AML-193 (cell line): ENCODE data around the gene UHMK1.

Experiments used
- DNase-seq, 2 experiments: peaks; one replicate each; lab custom pipeline; 2025; lab: John Stamatoyannopoulos, UW

Gene UHMK1

DNA sequence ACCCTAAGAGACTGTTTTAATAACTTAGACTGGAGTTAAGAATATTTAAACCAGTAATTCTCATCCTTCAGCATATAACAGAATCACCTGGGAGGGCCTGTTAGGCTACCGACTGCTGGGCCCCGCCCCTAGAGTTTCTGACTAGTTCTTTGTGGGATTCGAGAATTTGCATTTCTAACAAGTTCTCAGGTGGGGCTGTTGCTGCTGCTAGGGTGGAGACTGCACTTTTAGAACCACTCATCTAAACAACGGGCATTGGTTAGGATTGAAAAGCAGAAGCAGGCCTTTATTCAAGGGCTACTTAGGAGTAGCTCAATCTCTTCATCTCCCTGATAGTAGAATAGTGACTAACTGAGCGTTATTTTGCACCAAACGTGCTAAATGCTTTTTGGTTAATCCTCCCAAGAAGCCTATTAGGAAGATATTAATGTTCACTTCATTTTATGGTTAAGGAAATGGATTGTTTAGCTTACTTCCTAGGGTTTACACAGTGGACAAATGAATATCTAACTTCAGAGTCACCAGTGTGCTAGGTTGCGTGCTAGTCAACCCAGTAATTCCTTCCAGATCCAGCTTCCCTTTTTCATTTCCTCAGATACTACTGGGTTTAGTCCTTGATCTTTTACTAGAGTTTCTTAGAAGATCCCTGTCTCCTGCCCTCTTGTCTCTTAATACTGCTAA, 32.8 kb downstream of the UHMK1 start:
- no peak for DNase-seq

DNA sequence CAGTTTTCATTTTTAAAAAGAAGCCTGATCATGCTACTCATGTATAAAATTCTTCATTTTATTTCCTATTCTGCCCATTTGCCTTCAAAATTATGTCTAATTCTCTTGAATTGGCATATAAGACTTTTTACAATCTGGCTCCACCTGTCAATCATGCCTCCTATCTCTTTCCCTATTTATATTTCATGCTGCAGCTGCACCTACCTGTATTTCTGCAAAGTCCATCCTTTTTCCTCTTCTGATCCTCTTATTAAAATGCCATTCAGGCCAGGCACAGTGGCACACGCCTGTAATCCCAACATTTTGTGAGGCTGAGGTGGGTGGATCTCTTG, 33.3 kb downstream of the UHMK1 start:
- no peak for DNase-seq

GRCh38 chr1:162535501-162535900, 37.9 kb downstream of the UHMK1 start:
- DNase-seq = no peak

- no peak for DNase-seq
These were observed 38.9 kb downstream of the UHMK1 start for GRCh38 chr1:162536511-162536910.

GRCh38 chr1:162537216-162537615, 39.6 kb downstream of the UHMK1 start:
- DNase-seq = no peak

DNA sequence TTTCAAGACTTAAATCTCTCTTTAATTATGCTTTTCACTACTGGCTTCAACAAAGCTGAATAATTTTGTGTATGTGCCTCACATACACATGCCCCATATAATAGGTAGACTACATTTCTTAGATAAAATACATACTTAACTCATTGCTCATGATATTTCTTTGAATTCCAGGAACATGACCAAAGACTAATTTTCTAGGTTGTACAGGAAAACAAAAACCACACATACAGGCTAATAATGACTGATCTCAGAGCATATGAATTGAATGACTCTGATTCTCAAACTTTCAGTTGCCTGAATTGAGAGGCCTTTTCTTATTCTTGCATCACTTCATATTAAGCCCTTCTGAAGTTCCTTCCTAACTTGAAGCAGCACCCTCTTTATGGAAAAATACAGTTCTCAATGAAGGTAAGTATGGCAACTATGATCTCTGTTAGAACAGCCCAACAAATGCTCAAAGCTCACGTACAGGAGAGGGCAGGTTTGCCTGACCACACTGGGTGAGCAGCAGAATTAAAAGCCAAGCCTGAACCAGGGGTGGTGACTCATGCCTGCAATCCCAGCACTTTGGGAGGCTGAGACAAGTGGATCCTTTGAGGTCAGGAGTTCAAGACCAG, 41.3 kb downstream of the UHMK1 start:
- DNase-seq = no peak

DNA sequence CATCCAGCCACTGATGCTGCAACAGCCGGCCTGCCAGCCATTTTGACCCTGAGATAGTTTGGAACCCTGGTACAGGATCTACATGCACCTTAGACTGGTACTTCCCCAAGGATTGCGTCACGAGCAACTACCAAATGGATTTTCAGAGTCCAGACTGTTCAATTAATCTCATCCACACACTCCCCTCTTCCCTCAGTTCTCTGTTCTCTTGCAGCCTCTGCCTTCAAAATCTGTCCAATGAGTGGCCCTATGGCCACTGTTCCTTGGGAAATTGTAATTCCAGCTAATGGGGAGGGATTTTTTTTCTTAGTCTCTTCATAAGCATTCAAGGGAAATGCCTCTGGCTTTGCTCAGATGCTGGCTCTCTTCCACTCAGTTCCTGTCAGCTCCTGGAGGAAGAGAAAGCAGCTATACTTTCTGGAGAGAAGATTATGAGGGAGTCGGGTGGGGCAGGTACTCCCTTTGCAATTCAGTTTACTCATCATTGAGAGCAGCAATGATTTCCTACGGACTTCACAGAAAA, 44.1 kb downstream of the UHMK1 start:
- DNase-seq = no peak

- no peak for DNase-seq
These were observed 45.6 kb downstream of the UHMK1 start for GRCh38 chr1:162543228-162543627.

GRCh38 chr1:162548170-162548569, 50.6 kb downstream of the UHMK1 start:
- DNase-seq = no peak

DNA sequence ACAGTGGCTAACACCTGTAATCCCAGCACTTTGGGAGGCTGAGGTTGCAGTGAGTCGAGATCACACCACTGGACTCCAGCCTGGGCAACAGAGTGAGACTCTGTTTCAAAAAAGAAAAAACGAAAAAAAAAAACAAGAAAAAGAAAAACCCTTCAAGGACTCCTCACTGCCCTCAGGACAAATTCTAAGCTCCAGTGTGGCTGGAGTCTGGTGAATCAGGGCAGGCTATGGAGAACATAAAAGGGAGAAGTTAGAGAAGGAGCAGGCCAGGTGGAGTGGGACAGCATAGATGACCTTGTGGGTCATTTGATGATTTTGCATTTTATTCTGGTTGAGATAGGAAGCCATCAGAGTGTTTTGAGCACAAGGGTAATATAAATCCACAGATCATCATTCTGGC, 51.4 kb downstream of the UHMK1 start:
- no peak for DNase-seq

DNA sequence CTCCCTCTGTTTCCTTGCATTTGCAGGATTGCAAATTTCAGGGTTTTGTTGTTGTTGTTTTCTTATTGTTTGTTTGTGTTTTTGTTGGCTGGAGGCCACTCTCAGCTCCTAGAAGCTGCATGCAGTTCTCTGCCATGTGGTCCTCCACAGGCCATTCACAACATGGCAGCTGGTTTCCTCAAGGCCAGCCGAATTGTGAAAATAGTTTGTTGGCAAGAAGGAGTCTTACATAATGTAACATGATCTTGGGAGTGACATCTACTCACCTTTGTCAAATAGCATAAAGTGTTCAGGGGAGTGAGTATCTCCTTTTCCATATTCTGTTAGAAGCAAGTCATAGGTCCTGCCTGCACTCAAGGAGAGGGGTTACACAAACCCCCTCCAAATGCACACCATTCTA, 53.3 kb downstream of the UHMK1 start:
- no peak for DNase-seq

DNA sequence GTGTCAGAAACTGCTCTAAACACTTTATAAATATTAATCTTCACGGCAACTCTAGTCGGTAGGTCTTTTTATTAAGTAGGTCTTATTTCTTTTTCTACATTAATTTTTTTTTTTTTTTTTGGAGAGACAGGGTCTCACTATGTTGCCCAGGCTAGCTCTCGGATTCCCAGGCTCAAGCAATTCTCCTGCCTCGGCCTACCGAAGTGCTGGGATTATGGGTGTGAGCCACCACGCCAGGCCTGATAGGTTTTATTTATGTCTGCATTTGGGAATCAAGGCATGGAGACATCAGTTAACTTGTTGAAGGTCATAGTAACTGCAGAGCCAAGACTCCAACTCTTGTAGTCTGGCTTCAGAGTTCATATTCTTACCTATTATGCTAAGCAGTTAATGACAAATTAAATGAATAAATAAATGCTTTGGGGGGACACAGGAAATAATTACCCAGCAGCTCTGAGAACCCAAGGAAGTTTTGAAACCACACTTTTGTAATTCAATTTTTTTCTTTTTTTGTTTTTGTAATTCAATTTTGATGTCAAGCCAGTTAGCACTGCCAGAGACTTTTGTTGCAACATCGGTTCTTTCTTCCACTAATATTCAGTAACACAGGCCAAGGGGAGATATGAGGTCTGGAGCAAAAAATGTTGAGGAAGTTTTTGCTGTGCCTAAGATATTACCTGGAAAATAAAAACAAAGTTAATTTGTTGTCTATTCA, 54.5 kb downstream of the UHMK1 start:
- peak; percentile 13 to 53 for DNase-seq

DNA sequence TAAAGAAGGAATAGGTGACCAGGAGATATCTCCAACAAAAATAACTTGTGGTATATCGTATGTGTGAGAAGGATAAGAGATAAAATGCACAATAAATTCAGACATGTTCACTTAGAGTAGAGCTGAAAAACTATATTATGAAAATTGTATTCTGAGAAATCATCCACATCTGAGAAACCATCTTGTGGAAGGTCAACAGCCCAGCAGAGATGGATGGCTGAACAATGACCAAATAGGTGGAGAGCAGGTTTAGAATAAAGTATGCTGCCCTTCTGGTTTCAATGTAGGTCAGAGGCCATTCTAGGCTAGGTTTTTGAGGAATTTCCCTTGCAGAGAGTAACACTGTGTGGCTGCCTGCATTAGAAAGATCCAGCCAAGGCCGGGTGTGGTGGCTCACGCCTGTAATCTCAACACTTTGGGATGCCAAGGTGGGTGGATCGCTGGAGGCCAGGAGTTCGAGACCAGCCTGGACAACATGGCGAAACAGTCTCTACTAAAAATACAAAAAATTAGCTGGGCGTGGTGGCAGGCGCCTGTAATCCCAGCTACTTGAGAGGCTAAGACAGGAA, 55.1 kb downstream of the UHMK1 start:
- no peak for DNase-seq

DNA sequence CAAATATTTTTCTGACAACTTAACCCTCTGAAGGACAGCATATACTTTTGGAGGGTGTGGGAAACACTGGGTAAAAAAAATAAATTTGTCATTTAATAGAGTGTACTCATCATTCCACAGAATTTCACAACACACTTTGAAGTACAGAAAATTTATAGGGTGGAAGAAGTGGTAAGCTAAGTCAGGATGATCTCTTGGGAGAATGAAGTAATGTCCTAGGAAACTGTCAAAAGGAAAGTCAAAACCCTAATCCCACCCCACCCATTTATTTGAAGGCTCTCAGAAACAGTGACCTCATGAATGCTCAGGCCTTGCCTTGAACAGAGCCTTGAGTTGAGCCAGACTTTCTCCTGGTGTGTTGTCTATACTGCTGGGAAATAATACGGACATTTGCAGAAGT, 56.6 kb downstream of the UHMK1 start:
- no peak for DNase-seq

DNA sequence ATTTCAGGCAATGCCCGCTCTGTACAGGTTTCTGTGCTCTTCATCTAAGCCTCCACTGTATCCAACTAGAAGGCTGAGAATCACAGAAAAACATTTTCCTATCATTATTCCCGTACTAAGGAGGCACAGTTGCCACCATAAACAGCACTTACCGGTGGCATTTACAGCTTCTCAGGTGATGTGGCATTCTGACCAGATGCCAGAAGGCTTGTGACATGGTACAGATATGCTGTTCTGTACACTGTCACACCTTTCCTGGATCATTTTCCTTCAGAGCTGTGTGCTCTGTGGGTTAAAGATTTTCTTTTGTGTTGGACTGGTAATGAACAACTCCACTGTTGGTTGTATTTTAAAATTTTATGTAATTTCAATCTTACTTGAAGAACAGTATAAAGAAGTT, 59.9 kb downstream of the UHMK1 start:
- DNase-seq = no peak

GRCh38 chr1:162560303-162561036, 62.9 kb downstream of the UHMK1 start:
- no peak for DNase-seq

GRCh38 chr1:162561037-162561615, 63.5 kb downstream of the UHMK1 start:
- peak; percentile 89 to 90 for DNase-seq

DNA sequence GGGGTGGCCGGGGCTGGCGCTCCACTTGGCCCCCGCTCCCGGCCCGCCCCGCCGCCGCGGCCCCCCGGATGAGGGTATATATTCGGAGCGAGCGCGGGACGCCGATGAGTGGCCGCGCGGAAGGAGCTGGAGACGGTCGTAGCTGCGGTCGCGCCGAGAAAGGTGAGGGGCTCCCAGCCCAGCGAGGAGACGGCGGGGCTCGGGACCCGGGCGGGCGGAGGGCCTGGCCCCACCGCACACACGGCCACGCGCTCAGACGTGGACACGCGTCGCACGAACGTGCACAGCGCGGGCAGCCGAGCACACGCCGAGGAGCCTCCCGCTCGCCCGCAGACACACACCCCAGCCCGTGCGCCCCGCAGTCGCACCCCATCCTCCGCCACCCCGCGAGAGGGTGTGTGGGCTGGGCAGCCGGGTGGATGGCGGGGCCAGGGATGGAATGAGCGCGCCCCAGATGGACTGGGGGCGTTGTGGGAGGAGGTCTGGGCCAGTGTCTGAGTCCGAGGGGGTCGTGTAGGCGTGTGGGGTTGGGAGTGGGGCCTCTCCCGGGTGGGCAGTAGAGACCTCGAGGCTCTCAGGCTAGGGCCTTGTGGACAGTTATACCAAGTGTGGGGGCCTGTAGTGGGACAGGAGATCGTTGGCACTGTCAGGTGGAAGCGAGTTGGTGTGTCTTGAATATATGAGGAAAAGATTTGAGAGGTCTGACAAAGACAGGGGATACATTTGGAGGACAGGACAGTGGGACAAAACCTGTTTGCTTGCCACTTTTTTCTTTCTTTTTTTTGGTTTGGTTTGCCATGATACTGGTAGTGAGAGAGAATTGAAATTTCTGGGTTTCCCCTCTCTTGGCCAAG, 64.2 kb downstream of the UHMK1 start, which contains the start of gene UAP1:
Gene UAP1 (plus strand): TSS at position 107 of the 854 bp plus-strand sequence. CDS start 4,347 bp downstream, outside the sequence.
- DNase-seq = peak in 1 of 2 experiments; percentile 33

DNA sequence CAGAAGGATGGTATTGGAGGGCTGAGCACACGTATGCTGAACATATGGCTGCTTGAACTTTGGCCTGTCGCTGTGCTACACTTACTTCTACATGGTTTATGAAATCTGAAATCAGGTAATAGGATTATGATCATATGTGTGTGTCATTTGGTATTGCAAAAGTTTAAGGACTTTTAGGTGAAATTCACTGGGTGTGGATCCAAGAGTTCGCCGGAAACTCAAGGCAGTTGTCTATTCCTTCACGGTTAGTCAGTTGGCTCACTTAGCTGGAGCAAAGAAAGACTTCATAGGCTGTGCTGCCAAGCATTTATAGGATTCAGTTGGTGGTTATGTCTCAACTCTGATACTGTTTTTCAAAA, 64.8 kb downstream of the UHMK1 start:
- peak; percentile 48 to 49 for DNase-seq

- no peak for DNase-seq
These were observed 67.2 kb downstream of the UHMK1 start for GRCh38 chr1:162564762-162565218.

DNA sequence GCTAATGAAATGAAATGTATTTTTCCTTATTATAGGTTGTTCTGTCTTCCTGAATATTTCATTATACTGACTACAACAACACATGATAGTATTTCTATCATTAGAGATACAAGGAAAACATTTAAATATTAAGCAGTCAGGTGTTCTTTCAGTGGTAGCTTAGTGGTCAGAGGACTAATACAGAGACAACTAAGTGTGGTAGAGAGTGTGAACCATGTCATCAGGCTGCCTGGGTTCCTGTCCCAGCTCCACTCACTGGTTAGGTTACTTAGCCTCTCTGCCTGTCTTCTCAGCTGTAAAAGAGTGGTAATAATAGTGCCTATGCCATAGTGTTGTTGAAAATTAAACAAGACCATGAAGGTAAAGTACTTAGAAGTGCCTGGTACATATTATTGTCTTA, 67.8 kb downstream of the UHMK1 start:
- peak in 1 of 2 experiments; percentile 4 for DNase-seq
